Psoas muscle (tissue), 8 donors: ENCODE measurements around the gene DNPEP. TPM values are rescaled to one million over a fixed set of nuclear protein-coding genes. Genes with fewer than 3 reads are reported as not detected.

ENCODE experiments used
- ATAC-seq, 4 donors: fragments of 200-7000 bp; cut with Tn5 transposase; one replicate each; pipeline ENCODE4 v1.9.1; 2020; ENCODE audit warnings: moderate library complexity in 3 of 4, mild to moderate bottlenecking in 2 of 4
- DNase-seq, 2 donors: peaks; one replicate each; pipeline ENCODE4 v3.0.0-alpha.2; 2020
- H3K27ac ChIP-seq: fragments of 200-600 bp; one replicate; pipeline ENCODE4 v1.8.0; 2022
- H3K27me3 ChIP-seq, 3 donors: fragments of 200-600 bp in 1 of 3; one replicate each; pipeline versions ENCODE4 v1.6.1 to v1.8.0; 2013 to 2022; ENCODE audit warnings: low read length in 2 of 3, mild to moderate bottlenecking in 2 of 3, moderate library complexity in 1 of 3; ENCODE audit not compliant: insufficient read depth in 3 of 3
- H3K36me3 ChIP-seq, 2 donors: fragments of 200-600 bp in 1 of 2; one replicate each; pipeline versions ENCODE4 v1.6.1 to v1.8.0; 2013 to 2022; ENCODE audit warnings: low read depth in 1 of 2, mild to moderate bottlenecking in 1 of 2, moderate library complexity in 1 of 2; ENCODE audit not compliant: insufficient read depth in 1 of 2
- H3K4me1 ChIP-seq: fragments of 200-600 bp; one replicate; pipeline ENCODE4 v1.8.0; 2022
- H3K4me3 ChIP-seq: fragments of 200-600 bp; one replicate; pipeline ENCODE4 v1.8.0; 2022; ENCODE audit warnings: mild to moderate bottlenecking
- H3K9me3 ChIP-seq: fragments of 200-600 bp; one replicate; pipeline ENCODE4 v1.8.0; 2022
- CTCF ChIP-seq: fragments of 200-600 bp; IDR thresholded peaks from one replicate; pipeline ENCODE4 v1.8.0; 2022; ENCODE audit warnings: antibody characterized with exemption
- WGBS, 3 donors: extraction: QIAGEN DNeasy Blood & Tissue Kit; methylation state at CpG; one replicate each; pipeline versions ENCODE4 v1.1.6 to v1.1.7; 2013; 5-methylcytosine and 5-hydroxymethylcytosine counted together
- intact Hi-C, 2 donors: fragments of 100-400 bp; cut with DNase I; formaldehyde crosslinking; loops; one replicate each; pipeline versions ENCODE4 v1.11.0 to v1.14.2; 2022
- polyA plus RNA-seq, 3 donors: library from polyadenylated mRNA; stranded (reverse); fragments of 200-250 nt; gene quantifications; one replicate each; pipeline ENCODE4 v1.2.3, GENCODE V29; 2013
- total RNA-seq, 4 donors: library from RNA; stranded (reverse); fragmentation: NEBNext Ultra II Directional in 2 of 4; extraction: Animal tissue kit (Norgen Biotek cat#: 25700) in 2 of 4; gene quantifications; one replicate each; pipeline versions ENCODE4 v1.2.1 to v1.2.4, GENCODE V29; 2021 to 2023
- donor health status: healthy with polysubstance abuse.
- donor health status: DM: no; HTN: no; CAD: no; lungs with moderate emphysema.
- donor health status: Bipolar disorder and iron deficiency.
- donor health status: healthy.
- donor health status: DM: yes; HTN: yes; CAD: no.
- donor health status: DM: no; HTN: no; CAD: no.
- donor health status: DM: no; HTN: no; CAD: no.
- donor health status: DM: yes; HTN: yes; CAD: no.

DNPEP gene
- total and polyA plus RNA-seq, 7 donors = 46.7 to 93.1 (median 65.4) TPM

GRCh38 chr2:219386532-219387280 is 1.0 kb downstream of the DNPEP start:
- Histone ChIP-seq H3K27me3 (no peaks in the 10 kb centered on the region), H3K4me1 (peaks cover 5% of the 10 kb centered on the region), H3K36me3 (peaks cover 7 to 49% of the 10 kb centered on the region in 2 donors), H3K4me3 (peak overlapping the region; percentile 86), H3K9me3 (no peaks in the 10 kb centered on the region), H3K27ac (peak overlapping the region; percentile 91)
- intact Hi-C loops = loop anchor here in 1 of 2 donors (5.0 to 10.0 kb wide), 2 partner anchors 104 to 222 kb away; partner anchors contain the start of gene NHEJ1
- no peak for DNase-seq
- ATAC-seq = no peak
- WGBS, 3 donors = 35 to 44% (median 42%) methylated on average over 18 to 19 of the region's 19 CpGs
- TF ChIP-seq CTCF = no peak

- Histone ChIP-seq H3K36me3 (peaks cover 7 to 56% of the 10 kb centered on the region in 2 donors), H3K4me1 (peaks cover 5% of the 10 kb centered on the region), H3K27me3 (no peaks in the 10 kb centered on the region), H3K27ac (no peak overlapping the region), H3K4me3 (peak overlapping the region; percentile 86), H3K9me3 (no peaks in the 10 kb centered on the region)
- no peak for TF ChIP-seq CTCF
- DNase-seq (no peak), ATAC-seq (no peak)
- intact Hi-C loops = loop anchor here in 1 of 2 donors (5.0 to 10.0 kb wide), 2 partner anchors 104 to 221 kb away; partner anchors contain the start of gene NHEJ1
- 91 to 96% (median 94%) methylated on average over 19 of the region's 19 CpGs for WGBS, 3 donors
Observed at GRCh38 chr2:219385958-219386520, 1.7 kb downstream of the DNPEP start.

- H3K27ac ChIP-seq = no peak overlapping the region
- intact Hi-C loops = loop anchor here in 1 of 2 donors (5.0 to 10.0 kb wide), 2 partner anchors 103 to 220 kb away; partner anchors contain the start of gene NHEJ1
- H3K4me3 ChIP-seq = no peak overlapping the region
- WGBS, 3 donors = 66 to 86% (median 81%) methylated on average over 2 of the region's 2 CpGs
- no peaks in the 10 kb centered on the region for H3K27me3 ChIP-seq
- peaks cover 5% of the 10 kb centered on the region for H3K4me1 ChIP-seq
- DNase-seq (no peak), ATAC-seq (no peak)
- no peak for TF ChIP-seq CTCF
- no peaks in the 10 kb centered on the region for H3K9me3 ChIP-seq
- H3K36me3 ChIP-seq = peaks cover 7 to 68% of the 10 kb centered on the region in 2 donors
Observed at GRCh38 chr2:219384859-219385258, 2.9 kb downstream of the DNPEP start.

GRCh38 chr2:219384083-219384713 is 3.5 kb downstream of the DNPEP start:
- DNase-seq (no peak), ATAC-seq (no peak)
- 86 to 94% (median 88%) methylated on average over 15 of the region's 15 CpGs for WGBS, 3 donors
- intact Hi-C loops = loop anchor here in 1 of 2 donors (10.0 kb wide), 1 partner anchor 219 kb away; the partner anchor contains the start of gene NHEJ1
- Histone ChIP-seq H3K27ac (no peak overlapping the region), H3K9me3 (no peaks in the 10 kb centered on the region), H3K4me3 (no peak overlapping the region), H3K4me1 (peaks cover 5% of the 10 kb centered on the region), H3K27me3 (no peaks in the 10 kb centered on the region), H3K36me3 (peaks cover 7 to 72% of the 10 kb centered on the region in 2 donors)
- no peak for TF ChIP-seq CTCF
